Kidney epithelial cell (primary cell): Measurements from ENCODE around the gene CD200R1. TPM values are rescaled to one million over a fixed set of nuclear protein-coding genes. Genes with fewer than 3 reads are reported as not detected.
A peak's percentile ranks its signal among the peaks of the same experiment; 100 is the strongest.

Source experiments
- DNase-seq: peaks from one replicate; pipeline ENCODE4 v3.0.0-alpha.2; 2010; ENCODE audit warnings: low read depth
- H3K27me3 ChIP-seq: 2 replicates; pipeline ENCODE4 v1.6.0; 2011; ENCODE audit warnings: low read length; ENCODE audit not compliant: control insufficient read depth, insufficient read depth
- H3K36me3 ChIP-seq: 2 replicates; pipeline ENCODE4 v1.5.1; 2011; ENCODE audit warnings: low read length; ENCODE audit not compliant: control insufficient read depth, insufficient read depth
- H3K4me3 ChIP-seq: 2 replicates; pipeline ENCODE4 v1.5.1; 2011; ENCODE audit warnings: low read depth, mild to moderate bottlenecking, control low read depth, low read length
- CTCF ChIP-seq: IDR thresholded peaks from 2 replicates; pipeline ENCODE4 v1.5.1; 2011; ENCODE audit warnings: mild to moderate bottlenecking, moderate library complexity, low read length, control low read depth, inconsistent platforms; ENCODE audit not compliant: insufficient read depth, poor library complexity, severe bottlenecking
- total RNA-seq: library from RNA; depleted of rRNA; stranded (reverse); fragments of >200 nt; gene quantifications from 2 replicates; pipeline ENCODE4 v1.2.3, GENCODE V29; 2015

CD200R1 gene
- total RNA-seq, 1 donor from 2014 or later: not detected

DNA sequence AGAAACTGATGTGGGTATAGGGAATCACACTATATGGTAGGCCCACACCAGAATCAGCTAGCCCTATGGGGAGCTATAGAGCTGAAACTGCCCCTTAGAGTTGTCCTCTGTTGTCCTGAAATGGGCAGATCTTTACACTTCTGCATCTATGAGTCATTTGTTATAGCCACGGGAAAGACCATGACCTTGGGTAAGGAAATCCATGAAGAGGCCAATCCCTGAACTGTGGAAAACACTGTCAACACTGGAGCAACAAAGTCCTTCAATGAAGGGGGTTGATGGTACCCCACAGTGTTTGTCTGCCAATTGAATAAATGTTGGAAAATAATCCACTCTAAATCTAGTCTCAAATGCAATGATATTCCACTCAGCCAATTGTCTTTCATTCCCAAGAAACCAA lies 5.2 kb upstream of the CD200R1 start:
- DNase-seq: no peak
- TF ChIP-seq CTCF: no peak
- Histone ChIP-seq H3K36me3 (no peaks in the 10 kb centered on the region), H3K27me3 (no peaks in the 10 kb centered on the region), H3K4me3 (no peak overlapping the region)

- no peaks in the 10 kb centered on the region for H3K36me3 ChIP-seq
- no peak overlapping the region for H3K4me3 ChIP-seq
- no peaks in the 10 kb centered on the region for H3K27me3 ChIP-seq
- DNase-seq: no peak
- TF ChIP-seq CTCF: peak; percentile 54
Observed at GRCh38 chr3:112979244-112979832, 4.4 kb upstream of the CD200R1 start.

- DNase-seq: no peak
- no peaks in the 10 kb centered on the region for H3K36me3 ChIP-seq
- TF ChIP-seq CTCF: no peak
- no peak overlapping the region for H3K4me3 ChIP-seq
- no peaks in the 10 kb centered on the region for H3K27me3 ChIP-seq
Observed at GRCh38 chr3:112976953-112977352, 2.0 kb upstream of the CD200R1 start.

DNA sequence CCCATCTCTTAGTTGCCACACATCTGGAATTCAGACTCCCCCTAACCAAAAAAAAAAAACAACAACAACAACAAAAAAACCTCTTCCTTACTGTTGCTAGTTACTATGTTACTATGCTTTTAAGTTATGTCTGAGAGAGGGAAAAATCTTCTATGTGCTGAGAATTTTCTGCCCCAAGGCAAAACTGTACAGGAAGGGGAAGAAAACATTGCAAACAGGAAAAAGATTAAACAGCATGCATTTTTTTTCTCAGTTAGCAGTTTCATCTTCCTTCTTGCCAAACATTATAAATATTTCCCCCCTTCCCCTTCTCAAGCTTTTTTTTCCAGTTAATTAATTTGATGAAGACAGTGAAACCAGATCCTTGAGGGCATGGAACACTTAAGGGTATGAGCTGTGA lies 1.1 kb upstream of the CD200R1 start:
- Histone ChIP-seq H3K36me3 (no peaks in the 10 kb centered on the region), H3K27me3 (no peaks in the 10 kb centered on the region), H3K4me3 (no peak overlapping the region)
- no peak for TF ChIP-seq CTCF
- DNase-seq: no peak

DNA sequence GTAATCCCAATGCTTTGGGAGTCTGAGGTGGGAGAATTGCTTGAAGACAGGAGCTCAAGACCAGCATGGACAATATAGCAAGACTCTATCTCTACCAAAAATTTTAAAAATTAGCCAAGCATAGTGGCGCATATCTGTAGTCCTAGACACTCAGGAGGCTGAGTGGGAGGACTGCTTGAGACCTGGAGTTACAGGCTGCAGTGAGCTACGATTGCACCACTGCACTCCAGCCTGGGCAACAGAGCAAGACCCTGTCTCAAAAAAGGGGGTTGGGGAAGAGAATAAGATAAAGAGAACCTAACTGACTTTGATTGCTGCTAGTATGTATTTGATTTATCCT lies 755 bp downstream of the CD200R1 start:
- Histone ChIP-seq H3K4me3 (no peak overlapping the region), H3K36me3 (no peaks in the 10 kb centered on the region), H3K27me3 (no peaks in the 10 kb centered on the region)
- TF ChIP-seq CTCF: no peak
- no peak for DNase-seq
